Prostate gland (tissue), 2 donors: Measurements from ENCODE around the gene GLP2R. TPM values are rescaled to one million over a fixed set of nuclear protein-coding genes. Genes with fewer than 3 reads are reported as not detected.
A peak's percentile ranks its signal among the peaks of the same experiment; 100 is the strongest.

Experiments
- DNase-seq: peaks from one replicate; pipeline ENCODE4 v3.0.0-alpha.2; 2019; ENCODE audit warnings: low spot score
- H3K27ac ChIP-seq, 2 donors: fragments of 200-600 bp; sonication (generic); 2 replicates each; pipeline ENCODE4 v1.5.1; 2017 to 2019
- H3K27me3 ChIP-seq: fragments of 200-600 bp; sonication (generic); replicated peaks from 2 replicates; pipeline ENCODE4 v1.5.1; 2019; ENCODE audit not compliant: insufficient read depth
- H3K36me3 ChIP-seq, 2 donors: fragments of 200-600 bp; sonication (generic); 1 replicate in 1 of 2; 2 replicates in 1 of 2; pipeline versions ENCODE4 v1.5.1 to v1.8.1; 2017 to 2019
- H3K4me1 ChIP-seq: fragments of 200-600 bp; sonication (generic); replicated peaks from 2 replicates; pipeline ENCODE4 v1.5.1; 2019
- H3K4me3 ChIP-seq, 2 donors: fragments of 200-600 bp; sonication (generic); 2 replicates each; pipeline ENCODE4 v1.5.1; 2017 to 2019
- H3K9me3 ChIP-seq: fragments of 200-600 bp; sonication (generic); 2 replicates; pipeline ENCODE4 v1.5.1; 2017
- CTCF ChIP-seq, 4 experiments: fragments of 200-600 bp in 2 of 4; fragments of 450-650 bp in 2 of 4; sonication (generic) in 2 of 4; IDR thresholded peaks; 1 replicate in 3 of 4; 2 replicates in 1 of 4; pipeline ENCODE4 v1.5.1; 2016 to 2019; ENCODE audit warnings: antibody characterized with exemption in 4 of 4, mild to moderate bottlenecking in 2 of 4, moderate library complexity in 2 of 4
- POLR2A ChIP-seq: fragments of 450-650 bp; IDR thresholded peaks from one replicate; pipeline ENCODE4 v1.6.1; 2016; ENCODE audit warnings: antibody characterized with exemption, mild to moderate bottlenecking
- POLR2AphosphoS5 ChIP-seq: sonication (generic); formaldehyde crosslinking; IDR thresholded peaks from one replicate; pipeline ENCODE4 v1.6.1; 2017; ENCODE audit warnings: antibody characterized with exemption
- WGBS: methylation state at CpG from one replicate; pipeline ENCODE4 v1.1.5; 2018; 5-methylcytosine and 5-hydroxymethylcytosine counted together
- intact Hi-C: fragments of 100-400 bp; cut with DNase I; formaldehyde crosslinking; loops from one replicate; pipeline ENCODE4 v1.14.2; 2022
- total RNA-seq, 2 donors: library from RNA; depleted of rRNA; stranded (reverse); fragments of >200 nt; gene quantifications; one replicate each; pipeline ENCODE4 v1.1.0, GENCODE V29; 2016

The GLP2R gene
- total RNA-seq, 2 donors from 2014 or later = 0.34 to 1.5 TPM

- DNase-seq = no peak
- Histone ChIP-seq H3K27ac (no peak overlapping the region), H3K36me3 (no peaks in the 10 kb centered on the region), H3K27me3 (no peaks in the 10 kb centered on the region), H3K4me3 (no peak overlapping the region), H3K4me1 (no peaks in the 10 kb centered on the region), H3K9me3 (no peaks in the 10 kb centered on the region)
- no peak for TF ChIP-seq POLR2A
- TF ChIP-seq CTCF (IDR thresholded peaks at IDR 0.05) = no peak
- no peak for TF ChIP-seq POLR2AphosphoS5
- WGBS = 53% methylated on average over 3 of the region's 3 CpGs
- intact Hi-C loops = no loop called here
Observed at GRCh38 chr17:9868552-9868951, 42.8 kb downstream of the GLP2R start.

DNA sequence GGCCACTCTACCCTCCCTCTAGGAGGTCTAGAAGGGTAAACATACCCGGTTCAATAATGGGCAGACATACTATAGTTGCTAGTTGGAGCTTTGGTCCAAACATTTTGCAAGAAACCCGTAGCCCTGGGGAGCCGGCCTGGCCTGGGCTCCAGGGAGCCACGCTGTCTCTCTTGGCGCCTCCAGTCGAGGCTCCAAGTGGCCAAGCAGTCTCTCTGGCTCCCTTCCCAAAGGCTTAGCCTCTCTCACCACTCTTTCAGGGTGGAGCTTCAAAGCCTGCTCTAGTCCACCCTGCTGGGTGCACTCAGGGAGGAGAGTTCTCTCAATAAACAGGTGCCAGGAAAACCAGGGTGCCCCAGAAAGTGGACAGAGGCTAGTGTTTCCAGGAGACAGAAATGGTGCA, 47.1 kb downstream of the GLP2R start:
- TF ChIP-seq POLR2A = no peak
- TF ChIP-seq CTCF (IDR thresholded peaks at IDR 0.05) = no peak
- TF ChIP-seq POLR2AphosphoS5 = no peak
- no peak for DNase-seq
- Histone ChIP-seq H3K9me3 (no peaks in the 10 kb centered on the region), H3K4me3 (no peak overlapping the region), H3K4me1 (no peaks in the 10 kb centered on the region), H3K36me3 (no peaks in the 10 kb centered on the region), H3K27me3 (no peaks in the 10 kb centered on the region), H3K27ac (no peak overlapping the region)
- WGBS = 79% methylated on average over 6 of the region's 6 CpGs
- intact Hi-C loops = no loop called here

GRCh38 chr17:9874722-9875121, 49.0 kb downstream of the GLP2R start:
- Histone ChIP-seq H3K27me3 (no peaks in the 10 kb centered on the region), H3K9me3 (no peaks in the 10 kb centered on the region), H3K27ac (no peak overlapping the region), H3K4me3 (no peak overlapping the region), H3K36me3 (no peaks in the 10 kb centered on the region), H3K4me1 (no peaks in the 10 kb centered on the region)
- TF ChIP-seq CTCF (IDR thresholded peaks at IDR 0.05) = no peak
- no peak for TF ChIP-seq POLR2AphosphoS5
- no peak for TF ChIP-seq POLR2A
- WGBS = 80% methylated on average over 3 of the region's 3 CpGs
- no peak for DNase-seq
- intact Hi-C loops = no loop called here

DNA sequence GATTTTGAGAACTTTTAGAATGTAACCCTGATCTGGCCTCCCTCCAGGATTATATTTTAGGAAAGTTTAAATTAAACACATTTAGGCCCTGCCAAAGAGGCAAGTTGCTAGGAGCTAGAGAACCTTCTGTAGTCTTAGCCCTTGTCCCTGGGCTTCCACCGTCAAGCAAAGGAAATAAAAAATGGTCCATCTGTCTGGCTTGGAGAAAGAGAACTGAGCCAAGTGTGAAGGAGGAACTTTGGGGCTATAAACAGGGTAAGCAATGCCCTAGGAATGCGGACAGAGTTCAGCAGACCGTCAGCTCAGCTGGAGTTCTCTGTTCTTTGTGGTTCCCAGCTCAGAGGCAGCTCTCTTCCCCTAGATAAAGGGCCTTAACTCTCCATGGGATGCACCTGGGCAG, 49.7 kb downstream of the GLP2R start:
- TF ChIP-seq POLR2AphosphoS5 (peak; percentile 9), CTCF (IDR thresholded peaks at IDR 0.05) (no peak)
- no peak overlapping the region for H3K27ac ChIP-seq

DNA sequence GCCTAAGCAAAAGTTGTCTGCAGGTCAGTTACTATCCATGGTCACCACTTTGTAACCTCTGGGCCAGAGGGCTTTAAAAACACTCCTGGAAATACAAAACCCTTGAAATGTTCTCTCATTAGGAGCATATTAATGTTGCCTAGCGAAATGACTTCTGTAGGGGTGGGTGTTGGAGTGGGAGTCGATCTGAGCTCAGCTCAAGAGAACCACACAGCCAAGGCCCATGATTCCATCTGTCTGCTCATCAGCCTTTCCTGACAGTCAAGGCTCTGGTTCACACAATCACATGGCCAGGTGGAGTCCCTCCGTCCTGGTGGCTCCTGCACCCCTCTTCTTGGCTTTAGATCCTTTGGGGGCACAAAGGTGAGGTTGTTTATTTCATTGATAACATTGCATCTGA, 52.6 kb downstream of the GLP2R start:
- no peak for TF ChIP-seq CTCF (IDR thresholded peaks at IDR 0.05)
- H3K4me1 ChIP-seq = no peaks in the 10 kb centered on the region
- intact Hi-C loops = no loop called here
- 86% methylated on average over 3 of the region's 3 CpGs for WGBS
- no peak overlapping the region for H3K4me3 ChIP-seq
- H3K27me3 ChIP-seq = no peaks in the 10 kb centered on the region
- no peaks in the 10 kb centered on the region for H3K36me3 ChIP-seq
- DNase-seq = no peak
- H3K27ac ChIP-seq = no peak overlapping the region
- H3K9me3 ChIP-seq = no peaks in the 10 kb centered on the region

More for the DNA sequence above, 49.7 kb downstream of the GLP2R start:
- H3K4me1 ChIP-seq = no peaks in the 10 kb centered on the region
- WGBS = 17% methylated on average over 3 of the region's 3 CpGs
- no peak overlapping the region for H3K4me3 ChIP-seq
- no peaks in the 10 kb centered on the region for H3K36me3 ChIP-seq
- intact Hi-C loops = no loop called here
- no peak for DNase-seq
- H3K9me3 ChIP-seq = no peaks in the 10 kb centered on the region
- H3K27me3 ChIP-seq = no peaks in the 10 kb centered on the region
